HepG2 (cell line): Measurements from ENCODE around the gene FLVCR1. TPM values are rescaled to one million over a fixed set of nuclear protein-coding genes. Genes with fewer than 3 reads are reported as not detected.
A peak's percentile ranks its signal among the peaks of the same experiment; 100 is the strongest.

Experiments used
- ARID3A ChIP-seq: IDR thresholded peaks from 2 replicates; pipeline ENCODE4 v1.6.1; 2012; ENCODE audit warnings: low read depth, low read length, improper control_type of control experiment
- CBX1 ChIP-seq: IDR thresholded peaks from one replicate; pipeline ENCODE4 v1.6.1; 2016; ENCODE audit warnings: antibody characterized with exemption, low read depth
- CC2D1A ChIP-seq: sonication (generic); formaldehyde crosslinking; IDR thresholded peaks from 2 replicates; pipeline ENCODE4 v1.8.1; 2023; ENCODE audit warnings: mild to moderate bottlenecking, missing genetic modification reagents
- DMTF1 ChIP-seq: sonication (generic); formaldehyde crosslinking; IDR thresholded peaks from 2 replicates; pipeline ENCODE4 v1.4.0; 2020; ENCODE audit warnings: mild to moderate bottlenecking, missing genetic modification reagents
- ETV5 ChIP-seq: IDR thresholded peaks from 2 replicates; pipeline ENCODE4 v1.6.1; 2018; ENCODE audit warnings: missing biosample characterization, missing genetic modification reagents, inconsistent platforms, borderline replicate concordance
- FOXO1 ChIP-seq: sonication (generic); formaldehyde crosslinking; IDR thresholded peaks from 2 replicates; pipeline ENCODE4 v1.4.0; 2020; ENCODE audit warnings: missing genetic modification reagents
- HOXA7 ChIP-seq: sonication (generic); formaldehyde crosslinking; IDR thresholded peaks from 2 replicates; pipeline ENCODE4 v1.8.1; 2022; ENCODE audit warnings: mild to moderate bottlenecking, missing genetic modification reagents, moderate library complexity
- LCORL ChIP-seq, 2 experiments: fragments of 450-650 bp in 1 of 2; sonication (generic) in 1 of 2; formaldehyde crosslinking in 1 of 2; IDR thresholded peaks; 2 replicates each; pipeline versions ENCODE4 v1.5.0 to v1.6.1; 2017 to 2020; ENCODE audit warnings: antibody characterized with exemption in 1 of 2, missing genetic modification reagents in 1 of 2
- MED13 ChIP-seq: sonication (generic); formaldehyde crosslinking; IDR thresholded peaks from 2 replicates; pipeline ENCODE4 v1.5.0; 2020; ENCODE audit warnings: missing genetic modification reagents
- NAIF1 ChIP-seq: sonication (generic); formaldehyde crosslinking; IDR thresholded peaks from 2 replicates; pipeline ENCODE4 v1.5.0; 2020; ENCODE audit warnings: mild to moderate bottlenecking, missing genetic modification reagents, borderline replicate concordance
- NR3C1 ChIP-seq: sonication (generic); formaldehyde crosslinking; IDR thresholded peaks from 2 replicates; pipeline ENCODE4 v1.4.0; 2020; ENCODE audit warnings: missing genetic modification reagents
- PAWR ChIP-seq: sonication (generic); formaldehyde crosslinking; IDR thresholded peaks from 2 replicates; pipeline ENCODE4 v1.4.0; 2020; ENCODE audit warnings: missing genetic modification reagents, mild to moderate bottlenecking, borderline replicate concordance
- REPIN1 ChIP-seq: sonication (generic); formaldehyde crosslinking; IDR thresholded peaks from 2 replicates; pipeline ENCODE4 v1.8.0; 2022; ENCODE audit warnings: missing genetic modification reagents, low read depth, mild to moderate bottlenecking, borderline replicate concordance
- SNAPC4 ChIP-seq: sonication (generic); formaldehyde crosslinking; IDR thresholded peaks from 2 replicates; pipeline ENCODE4 v1.4.0; 2020; ENCODE audit warnings: mild to moderate bottlenecking, missing genetic modification reagents
- SP4 ChIP-seq: sonication (generic); formaldehyde crosslinking; IDR thresholded peaks from 2 replicates; pipeline ENCODE4 v1.8.1; 2023; ENCODE audit warnings: mild to moderate bottlenecking, missing genetic modification reagents
- TP53 ChIP-seq: sonication (generic); formaldehyde crosslinking; conservative IDR thresholded peaks from 2 replicates; pipeline ENCODE4 v1.4.0; 2020; ENCODE audit warnings: missing genetic modification reagents
- ZNF326 ChIP-seq: sonication (generic); formaldehyde crosslinking; IDR thresholded peaks from 2 replicates; pipeline ENCODE4 v1.4.0; 2020; ENCODE audit warnings: missing genetic modification reagents, borderline replicate concordance
- ZNF484 ChIP-seq: sonication (generic); formaldehyde crosslinking; IDR thresholded peaks from 2 replicates; pipeline ENCODE4 v1.5.1; 2020; ENCODE audit warnings: mild to moderate bottlenecking, low read depth, missing genetic modification reagents, borderline replicate concordance
- ZNF766 ChIP-seq: sonication (generic); formaldehyde crosslinking; IDR thresholded peaks from 2 replicates; pipeline ENCODE4 v1.5.0; 2020; ENCODE audit warnings: missing genetic modification reagents, borderline replicate concordance
- ZSCAN30 ChIP-seq: sonication (generic); formaldehyde crosslinking; IDR thresholded peaks from 2 replicates; pipeline ENCODE4 v1.5.0; 2020; ENCODE audit warnings: mild to moderate bottlenecking, missing genetic modification reagents
- polyA plus RNA-seq, 8 experiments: library from polyadenylated mRNA; depleted of rRNA in 3 of 8; stranded (reverse) in 7 of 8; unstranded in 1 of 8; fragments of >200 nt; fragmentation: Illumina TruSeq in 4 of 8; extraction: Trizol in 4 of 8; gene quantifications; 2 replicates each; pipeline versions ENCODE4 v1.2.1 to v1.2.3, GENCODE V29; 2011 to 2016; ENCODE audit warnings: low read depth in 4 of 8, missing spikeins in 1 of 8, mixed read lengths in 1 of 8; ENCODE audit not compliant: insufficient read depth in 1 of 8
- total RNA-seq, 5 experiments: library from RNA; depleted of rRNA; stranded (reverse); fragments of >200 nt; fragmentation: Illumina TruSeq; extraction: Trizol; gene quantifications; 2 replicates each; pipeline ENCODE4 v1.2.3, GENCODE V29; 2016; ENCODE audit warnings: low read depth in 1 of 5

FLVCR1 gene
- total and polyA plus RNA-seq, 2 of the 13 experiments (the other 11 are each of a cell fraction or from before 2014, with no cell fraction given), result 14.8 to 39.8 TPM

- TF ChIP-seq DMTF1 (CRISPR knock-in tag), result 0 out of 2 replicates have a peak, but pooled peaks have one; percentile 47
- no peak; the same call in 1 of the 2 replicates for TF ChIP-seq ETV5 (CRISPR knock-in tag)
- TF ChIP-seq NAIF1 (CRISPR knock-in tag), result no peak
- no peak for TF ChIP-seq ZSCAN30
- TF ChIP-seq SP4 (CRISPR knock-in tag), result peak; percentile 76
- no peak for TF ChIP-seq ZNF766
- TF ChIP-seq CBX1, result no peak
- TF ChIP-seq REPIN1 (CRISPR knock-in tag), result peak; percentile 67; the same call in 1 of the 2 replicates
- no peak for TF ChIP-seq PAWR
- no peak for TF ChIP-seq NR3C1 (CRISPR knock-in tag)
- TF ChIP-seq MED13 (CRISPR knock-in tag), result no peak; the same call in 1 of the 2 replicates
- no peak for TF ChIP-seq SNAPC4 (CRISPR knock-in tag)
- no peak for TF ChIP-seq ARID3A
- TF ChIP-seq ZNF484 (CRISPR knock-in tag), result no peak
- TF ChIP-seq FOXO1 (CRISPR knock-in tag), result no peak
- TF ChIP-seq LCORL (IDR thresholded peaks at IDR 0.05), result no peak
- peak; percentile 47; the same call in 1 of the 2 replicates for TF ChIP-seq LCORL (CRISPR knock-in tag; IDR thresholded peaks at IDR 0.05)
- TF ChIP-seq CC2D1A, result no peak
- no peak for TF ChIP-seq HOXA7 (CRISPR knock-in tag)
- TF ChIP-seq ZNF326 (CRISPR knock-in tag), result no peak
- TF ChIP-seq TP53 (CRISPR knock-in tag), result no peak
These were observed at the start of gene FLVCR1 (continued) for GRCh38 chr1:212857992-212858460.
